Kidney epithelial cell (primary cell): ENCODE measurements around the gene PARP8. TPM values are rescaled to one million over a fixed set of nuclear protein-coding genes. Genes with fewer than 3 reads are reported as not detected.

Source experiments
- DNase-seq: peaks from one replicate; pipeline ENCODE4 v3.0.0-alpha.2; 2010; ENCODE audit warnings: low read depth
- H3K27me3 ChIP-seq: 2 replicates; pipeline ENCODE4 v1.6.0; 2011; ENCODE audit warnings: low read length; ENCODE audit not compliant: control insufficient read depth, insufficient read depth
- H3K36me3 ChIP-seq: 2 replicates; pipeline ENCODE4 v1.5.1; 2011; ENCODE audit warnings: low read length; ENCODE audit not compliant: control insufficient read depth, insufficient read depth
- H3K4me3 ChIP-seq: 2 replicates; pipeline ENCODE4 v1.5.1; 2011; ENCODE audit warnings: low read depth, mild to moderate bottlenecking, control low read depth, low read length
- total RNA-seq: library from RNA; depleted of rRNA; stranded (reverse); fragments of >200 nt; gene quantifications from 2 replicates; pipeline ENCODE4 v1.2.3, GENCODE V29; 2015
- TF ChIP-seq, protein P1 (sequence below): IDR thresholded peaks from 2 replicates; pipeline ENCODE4 v1.5.1; 2011; ENCODE audit warnings: mild to moderate bottlenecking, moderate library complexity, low read length, control low read depth, inconsistent platforms; ENCODE audit not compliant: insufficient read depth, poor library complexity, severe bottlenecking

The PARP8 gene
- total RNA-seq, 1 donor from 2014 or later: 29.7 TPM

DNA sequence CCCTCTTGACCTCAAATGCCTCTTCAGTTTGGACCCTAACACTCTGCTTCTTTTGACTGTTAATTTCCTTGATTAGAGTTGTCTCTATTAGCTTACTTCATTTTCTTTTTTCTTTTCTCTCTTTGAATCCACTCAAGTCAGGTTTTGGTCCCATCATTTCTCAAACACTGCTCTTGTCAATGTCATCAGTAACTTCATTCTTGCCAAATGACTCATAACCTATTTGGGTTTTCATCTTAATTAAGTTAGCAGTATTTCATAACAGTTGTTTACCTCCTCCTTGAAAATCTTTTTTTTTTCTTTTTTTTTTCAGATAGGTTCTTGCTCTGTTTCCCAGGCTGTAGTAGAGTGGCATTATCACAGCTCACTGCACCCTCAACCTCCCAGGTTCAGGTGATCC is 119.6 kb downstream of the PARP8 start:
- DNase-seq: no peak
- TF ChIP-seq, protein P1, sequence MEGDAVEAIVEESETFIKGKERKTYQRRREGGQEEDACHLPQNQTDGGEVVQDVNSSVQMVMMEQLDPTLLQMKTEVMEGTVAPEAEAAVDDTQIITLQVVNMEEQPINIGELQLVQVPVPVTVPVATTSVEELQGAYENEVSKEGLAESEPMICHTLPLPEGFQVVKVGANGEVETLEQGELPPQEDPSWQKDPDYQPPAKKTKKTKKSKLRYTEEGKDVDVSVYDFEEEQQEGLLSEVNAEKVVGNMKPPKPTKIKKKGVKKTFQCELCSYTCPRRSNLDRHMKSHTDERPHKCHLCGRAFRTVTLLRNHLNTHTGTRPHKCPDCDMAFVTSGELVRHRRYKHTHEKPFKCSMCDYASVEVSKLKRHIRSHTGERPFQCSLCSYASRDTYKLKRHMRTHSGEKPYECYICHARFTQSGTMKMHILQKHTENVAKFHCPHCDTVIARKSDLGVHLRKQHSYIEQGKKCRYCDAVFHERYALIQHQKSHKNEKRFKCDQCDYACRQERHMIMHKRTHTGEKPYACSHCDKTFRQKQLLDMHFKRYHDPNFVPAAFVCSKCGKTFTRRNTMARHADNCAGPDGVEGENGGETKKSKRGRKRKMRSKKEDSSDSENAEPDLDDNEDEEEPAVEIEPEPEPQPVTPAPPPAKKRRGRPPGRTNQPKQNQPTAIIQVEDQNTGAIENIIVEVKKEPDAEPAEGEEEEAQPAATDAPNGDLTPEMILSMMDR: no peak
- Histone ChIP-seq H3K4me3 (no peak overlapping the region), H3K36me3 (no peaks in the 10 kb centered on the region), H3K27me3 (no peaks in the 10 kb centered on the region)

DNA sequence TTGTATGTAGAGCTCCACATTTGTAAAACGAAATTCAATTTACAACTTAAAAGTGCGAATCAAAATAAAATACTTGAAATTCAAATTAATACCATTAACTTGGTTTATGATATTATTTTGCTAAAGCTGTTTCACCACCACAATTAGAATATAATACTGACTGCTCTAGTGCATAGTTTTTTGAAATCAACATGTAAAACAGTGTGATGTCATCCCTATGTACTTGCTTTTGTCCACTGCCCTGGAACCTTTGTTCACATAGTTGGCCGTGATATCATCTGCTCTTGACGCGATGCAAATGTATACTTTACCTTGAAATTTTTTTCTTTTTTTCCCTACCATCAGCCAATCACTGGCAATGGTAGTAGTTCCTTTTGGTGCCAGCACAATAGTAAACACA is 125.4 kb downstream of the PARP8 start:
- Histone ChIP-seq H3K27me3 (no peaks in the 10 kb centered on the region), H3K4me3 (no peak overlapping the region), H3K36me3 (no peaks in the 10 kb centered on the region)
- TF ChIP-seq, protein P1: no peak
- DNase-seq: no peak

DNA sequence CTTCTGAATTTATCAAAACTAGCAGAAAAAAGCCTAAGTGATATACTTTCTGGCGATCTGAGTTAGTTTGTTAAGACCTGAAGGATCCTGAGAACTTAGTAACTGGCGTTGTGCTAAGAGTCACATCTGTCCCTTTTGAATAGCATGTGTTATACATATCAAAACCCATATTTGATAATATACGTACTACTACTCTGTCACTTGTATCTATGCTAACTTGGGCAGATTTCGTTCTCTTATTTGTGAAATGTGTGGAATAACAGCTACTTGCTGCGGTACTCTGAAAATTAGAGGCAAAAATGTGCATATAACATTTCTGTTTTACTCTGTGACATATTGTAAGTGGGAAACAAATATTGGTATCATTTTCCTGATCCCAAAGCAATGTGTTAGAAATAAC is 126.4 kb downstream of the PARP8 start:
- TF ChIP-seq, protein P1: no peak
- Histone ChIP-seq H3K36me3 (no peaks in the 10 kb centered on the region), H3K27me3 (no peaks in the 10 kb centered on the region), H3K4me3 (no peak overlapping the region)
- DNase-seq: no peak

DNA sequence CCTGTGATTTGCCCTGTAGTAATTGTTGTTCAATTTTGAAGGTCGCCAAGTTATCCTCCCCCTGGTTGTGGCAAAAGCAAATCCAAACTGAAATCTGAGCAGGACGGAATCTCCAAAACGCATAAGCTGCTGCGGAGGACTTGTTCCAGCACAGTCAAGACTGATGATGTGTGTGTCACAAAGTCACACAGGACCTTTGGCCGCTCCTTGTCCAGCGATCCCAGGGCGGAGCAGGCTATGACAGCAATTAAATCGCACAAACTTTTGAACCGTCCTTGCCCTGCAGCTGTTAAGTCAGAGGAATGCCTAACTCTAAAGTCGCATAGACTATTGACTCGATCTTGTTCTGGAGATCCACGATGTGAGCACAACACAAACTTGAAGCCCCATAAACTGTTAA is 128.4 kb downstream of the PARP8 start:
- Histone ChIP-seq H3K27me3 (no peaks in the 10 kb centered on the region), H3K4me3 (no peak overlapping the region), H3K36me3 (no peaks in the 10 kb centered on the region)
- TF ChIP-seq, protein P1: no peak
- no peak for DNase-seq

DNA sequence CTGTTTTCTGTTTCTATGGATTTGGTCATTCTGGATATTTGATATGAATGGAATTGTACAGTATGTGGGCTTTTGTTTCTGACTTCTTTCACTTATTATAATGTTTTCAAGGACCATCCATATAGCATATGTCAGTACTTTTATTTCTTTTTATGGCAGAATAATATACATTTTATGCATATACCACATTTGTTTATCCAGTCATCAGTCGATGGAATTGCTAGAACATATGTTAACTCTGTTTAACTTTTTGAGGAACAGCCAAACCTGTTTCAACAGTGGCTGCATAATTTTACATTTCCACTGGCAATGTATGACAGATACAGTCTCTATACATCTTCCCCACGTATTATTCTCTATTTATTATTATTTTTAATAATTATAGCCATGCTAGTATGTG is 131.6 kb downstream of the PARP8 start:
- Histone ChIP-seq H3K4me3 (no peak overlapping the region), H3K36me3 (no peaks in the 10 kb centered on the region), H3K27me3 (no peaks in the 10 kb centered on the region)
- DNase-seq: no peak
- TF ChIP-seq, protein P1: no peak

DNA sequence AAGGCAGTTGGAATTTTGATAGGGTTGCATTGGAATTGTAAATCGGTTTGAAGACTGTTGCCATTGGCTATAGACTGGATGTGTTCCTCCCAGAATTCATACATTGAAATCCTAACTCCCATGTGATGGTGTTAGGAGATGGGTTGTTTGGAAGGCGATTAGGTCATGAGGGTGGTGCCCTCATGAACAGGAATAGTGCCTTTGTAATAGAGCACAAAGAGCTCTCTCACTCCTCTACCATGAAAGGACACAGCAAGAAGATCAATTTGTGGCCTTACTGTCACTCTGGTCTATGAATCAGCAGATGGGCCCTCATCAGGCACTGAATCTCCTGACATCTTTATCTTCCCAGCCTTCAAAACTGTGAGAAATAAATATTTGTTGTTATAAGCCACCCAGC is 133.2 kb downstream of the PARP8 start:
- TF ChIP-seq, protein P1: no peak
- no peak overlapping the region for H3K4me3 ChIP-seq
- no peaks in the 10 kb centered on the region for H3K27me3 ChIP-seq
- no peak for DNase-seq
- no peaks in the 10 kb centered on the region for H3K36me3 ChIP-seq
